ENCODE measurements around the gene FAM171A2.
"Not testable (repeated sequence)": the region's sequence is repeated elsewhere in the genome, so short reads cannot be mapped to it uniquely, and the experiment has no call there.

Gene FAM171A2

GRCh38 chr17:44363613-44364159, at the start of gene FAM171A2:
Gene FAM171A2 (minus strand): TSS chr17:44363853. CDS start chr17:44363714, 139 bp downstream.
- DNase-seq (ENCODE audit: extremely low read depth in 1 of 2, low read depth in 1 of 2): peak in 1 of 2 donors; percentile 57

- no peak for DNase-seq (ENCODE audit: extremely low read depth in 1 of 2, low read depth in 1 of 2)
Observed at GRCh38 chr17:44409309-44410028, 45.8 kb upstream of the FAM171A2 start.

GRCh38 chr17:44408786-44409185, 45.1 kb upstream of the FAM171A2 start:
- no peak for DNase-seq (ENCODE audit: extremely low read depth in 1 of 2, low read depth in 1 of 2)

- DNase-seq (ENCODE audit: extremely low read depth in 1 of 2, low read depth in 1 of 2): no peak
Observed at GRCh38 chr17:44402564-44403172, 39.0 kb upstream of the FAM171A2 start.

- DNase-seq (ENCODE audit: extremely low read depth in 1 of 2, low read depth in 1 of 2): no peak
Observed at GRCh38 chr17:44400226-44400847, 36.7 kb upstream of the FAM171A2 start.

- no peak for DNase-seq (ENCODE audit: extremely low read depth in 1 of 2, low read depth in 1 of 2)
Observed at GRCh38 chr17:44398692-44399691, 35.3 kb upstream of the FAM171A2 start.

- DNase-seq (ENCODE audit: extremely low read depth in 1 of 2, low read depth in 1 of 2): no peak
Observed at GRCh38 chr17:44397479-44398440, 34.1 kb upstream of the FAM171A2 start.

GRCh38 chr17:44396946-44397345, 33.3 kb upstream of the FAM171A2 start:
- no peak for DNase-seq (ENCODE audit: extremely low read depth in 1 of 2, low read depth in 1 of 2)

- DNase-seq (ENCODE audit: extremely low read depth in 1 of 2, low read depth in 1 of 2): no peak
Observed at GRCh38 chr17:44394833-44395232, 31.2 kb upstream of the FAM171A2 start.

GRCh38 chr17:44394112-44394511, 30.5 kb upstream of the FAM171A2 start:
- DNase-seq (ENCODE audit: extremely low read depth in 1 of 2, low read depth in 1 of 2): not testable (repeated sequence)

GRCh38 chr17:44390250-44390870, 26.7 kb upstream of the FAM171A2 start:
- no peak for DNase-seq (ENCODE audit: extremely low read depth in 1 of 2, low read depth in 1 of 2)

- DNase-seq (ENCODE audit: extremely low read depth in 1 of 2, low read depth in 1 of 2): no peak
Observed at GRCh38 chr17:44389723-44390202, 26.1 kb upstream of the FAM171A2 start.

- no peak for DNase-seq (ENCODE audit: extremely low read depth in 1 of 2, low read depth in 1 of 2)
Observed at GRCh38 chr17:44389281-44389680, 25.6 kb upstream of the FAM171A2 start, which contains the start of gene ITGA2B. Gene ITGA2B (minus strand): TSS chr17:44389649. CDS start chr17:44389473, 176 bp downstream.

- no peak for DNase-seq (ENCODE audit: extremely low read depth in 1 of 2, low read depth in 1 of 2)
Observed at GRCh38 chr17:44387804-44388203, 24.2 kb upstream of the FAM171A2 start.

GRCh38 chr17:44386182-44386525, 22.5 kb upstream of the FAM171A2 start:
- no peak for DNase-seq (ENCODE audit: extremely low read depth in 1 of 2, low read depth in 1 of 2)

GRCh38 chr17:44385287-44386181, 21.9 kb upstream of the FAM171A2 start:
- peak; percentile 56 to 72 for DNase-seq (ENCODE audit: extremely low read depth in 1 of 2, low read depth in 1 of 2)

GRCh38 chr17:44384823-44385286, 21.2 kb upstream of the FAM171A2 start:
- no peak for DNase-seq (ENCODE audit: extremely low read depth in 1 of 2, low read depth in 1 of 2)
